AG09309 (cell line): ENCODE measurements around the gene CDH1.
A peak's percentile ranks its signal among the peaks of the same experiment; 100 is the strongest.

Experiments used
- DNase-seq: peaks from one replicate; pipeline ENCODE4 v3.0.0-alpha.2; 2010; ENCODE audit warnings: low read depth
- H3K4me3 ChIP-seq: 2 replicates; pipeline ENCODE4 v1.5.1; 2011; ENCODE audit warnings: mild to moderate bottlenecking, low read depth, low read length, moderate library complexity; ENCODE audit not compliant: control insufficient read depth
- CTCF ChIP-seq: IDR thresholded peaks from 2 replicates; pipeline ENCODE4 v1.5.1; 2011; ENCODE audit warnings: mild to moderate bottlenecking, low read depth, low read length, inconsistent platforms; ENCODE audit not compliant: insufficient read depth, control insufficient read depth; ENCODE audit errors: missing control alignments

Gene CDH1

GRCh38 chr16:68700831-68701230 lies 36.3 kb upstream of the CDH1 start:
- TF ChIP-seq CTCF: no peak
- H3K4me3 ChIP-seq: no peak overlapping the region
- DNase-seq: no peak

GRCh38 chr16:68704232-68704867 lies 32.7 kb upstream of the CDH1 start:
- DNase-seq: peak; percentile 13
- TF ChIP-seq CTCF: peak; percentile 91
- no peak overlapping the region for H3K4me3 ChIP-seq

- no peak for DNase-seq
- TF ChIP-seq CTCF: no peak
- no peak overlapping the region for H3K4me3 ChIP-seq
Observed at GRCh38 chr16:68707340-68708152, 29.5 kb upstream of the CDH1 start.

- no peak for TF ChIP-seq CTCF
- no peak overlapping the region for H3K4me3 ChIP-seq
- DNase-seq: no peak
Observed at GRCh38 chr16:68710211-68710610, 26.9 kb upstream of the CDH1 start.

- TF ChIP-seq CTCF: no peak
- H3K4me3 ChIP-seq: no peak overlapping the region
- DNase-seq: no peak
Observed at GRCh38 chr16:68711421-68712139, 25.5 kb upstream of the CDH1 start.

- DNase-seq: no peak
- no peak for TF ChIP-seq CTCF
- no peak overlapping the region for H3K4me3 ChIP-seq
Observed at GRCh38 chr16:68713361-68713760, 23.7 kb upstream of the CDH1 start.
